Hippocampal formation (tissue), 2 donors: ENCODE results near the gene SLC5A3.

Experiments used
- DNase-seq, 2 donors: peaks; one replicate each; lab custom pipeline; 2025; lab: John Stamatoyannopoulos, UW

The SLC5A3 gene

GRCh38 chr21:34100337-34100736 lies 27.0 kb downstream of the SLC5A3 start:
- no peak for DNase-seq

DNA sequence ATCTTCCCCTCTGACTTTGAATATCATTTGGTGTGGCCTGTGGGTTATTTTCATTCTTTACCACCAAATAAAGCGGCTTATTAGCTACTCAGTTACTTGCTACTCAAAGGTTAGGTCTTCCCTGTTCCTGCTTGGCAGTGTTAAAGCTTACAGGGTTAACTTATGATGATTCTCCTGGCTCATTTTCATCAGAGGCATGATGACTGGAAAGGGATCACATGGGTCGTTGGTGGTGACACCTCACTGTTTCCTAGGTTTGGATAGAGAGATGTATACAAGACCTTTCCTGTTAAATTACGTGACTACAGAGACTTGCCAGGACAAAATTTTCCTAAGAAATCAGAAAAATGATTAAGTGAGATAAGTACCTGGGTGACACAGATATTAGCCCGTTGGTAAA lies 27.4 kb downstream of the SLC5A3 start:
- no peak for DNase-seq

DNA sequence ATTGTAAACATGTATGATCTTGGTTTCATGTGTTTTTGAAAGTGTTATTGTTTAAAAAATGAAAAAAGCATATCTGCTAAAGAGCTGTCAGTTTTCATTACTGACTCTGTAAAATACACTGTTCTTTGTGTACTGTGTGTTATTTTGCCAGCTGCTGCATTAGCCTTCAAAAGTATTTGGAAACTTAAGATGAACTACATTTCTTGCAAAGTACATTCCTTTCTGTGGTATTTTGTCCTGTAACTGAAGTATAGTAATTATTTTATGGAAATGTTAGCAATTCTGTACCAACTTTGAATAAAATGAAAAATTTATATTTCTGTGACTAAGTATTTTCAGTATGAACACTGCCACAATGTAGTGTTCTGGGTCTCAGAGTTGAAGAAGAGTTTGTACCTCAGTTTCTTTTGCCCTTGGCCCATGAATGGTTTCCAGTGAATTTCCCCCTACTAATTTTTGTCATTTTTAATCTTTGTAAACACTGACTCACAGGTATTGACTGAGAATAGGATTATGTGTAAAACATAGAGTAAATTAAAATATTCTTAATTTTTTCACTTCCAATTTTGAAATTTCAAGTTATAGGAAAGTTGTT lies 32.7 kb downstream of the SLC5A3 start:
- no peak for DNase-seq

- no peak for DNase-seq
Measured at GRCh38 chr21:34107606-34108005, 34.2 kb downstream of the SLC5A3 start.

DNA sequence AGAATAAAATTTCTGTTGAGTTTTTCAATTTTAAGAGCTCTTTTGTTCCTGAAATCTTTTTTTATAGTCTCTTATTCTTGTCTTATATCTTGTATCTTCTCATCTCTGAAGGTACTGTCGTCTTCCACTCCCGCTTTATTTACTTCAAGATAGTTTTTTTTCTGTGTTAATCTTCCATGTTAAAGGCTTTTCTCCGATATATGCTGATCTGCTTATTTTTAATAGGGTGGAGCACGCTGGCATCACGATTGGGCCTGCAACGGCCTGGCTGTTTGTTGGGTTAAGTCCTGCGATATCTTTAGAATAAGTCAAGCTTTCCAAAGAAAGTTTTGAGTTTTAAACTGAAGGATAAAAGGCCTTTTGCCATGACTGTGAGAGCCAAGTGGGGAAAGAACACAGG lies 35.7 kb downstream of the SLC5A3 start:
- DNase-seq = no peak

DNA sequence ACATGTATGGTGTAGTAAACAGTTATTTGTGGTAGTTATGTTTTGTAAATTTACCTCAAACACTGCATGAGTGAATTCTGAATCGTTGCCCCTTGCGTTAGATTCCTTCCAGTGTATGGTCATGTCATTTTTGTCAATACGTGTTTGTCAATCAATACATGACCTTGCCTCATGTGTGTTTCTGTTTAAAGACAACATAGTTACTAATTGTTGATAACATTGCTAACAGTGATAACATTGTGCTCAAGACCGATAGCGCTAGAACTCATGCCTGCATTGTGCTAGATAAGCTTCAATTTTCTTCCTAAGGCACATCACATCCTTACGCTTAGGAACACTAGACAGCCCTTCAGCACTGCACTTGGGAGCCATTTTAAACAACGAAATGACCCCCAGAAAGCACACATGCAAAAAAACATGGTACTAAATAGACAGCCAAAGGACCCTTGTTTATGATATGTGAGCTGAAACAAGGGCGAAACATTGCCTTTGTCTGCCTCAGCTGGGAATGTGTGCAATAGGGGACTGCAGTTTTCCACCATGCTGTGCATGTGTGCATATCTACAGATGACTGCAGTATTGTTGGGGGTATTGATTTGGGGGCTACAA lies 37.3 kb downstream of the SLC5A3 start:
- DNase-seq = no peak

DNA sequence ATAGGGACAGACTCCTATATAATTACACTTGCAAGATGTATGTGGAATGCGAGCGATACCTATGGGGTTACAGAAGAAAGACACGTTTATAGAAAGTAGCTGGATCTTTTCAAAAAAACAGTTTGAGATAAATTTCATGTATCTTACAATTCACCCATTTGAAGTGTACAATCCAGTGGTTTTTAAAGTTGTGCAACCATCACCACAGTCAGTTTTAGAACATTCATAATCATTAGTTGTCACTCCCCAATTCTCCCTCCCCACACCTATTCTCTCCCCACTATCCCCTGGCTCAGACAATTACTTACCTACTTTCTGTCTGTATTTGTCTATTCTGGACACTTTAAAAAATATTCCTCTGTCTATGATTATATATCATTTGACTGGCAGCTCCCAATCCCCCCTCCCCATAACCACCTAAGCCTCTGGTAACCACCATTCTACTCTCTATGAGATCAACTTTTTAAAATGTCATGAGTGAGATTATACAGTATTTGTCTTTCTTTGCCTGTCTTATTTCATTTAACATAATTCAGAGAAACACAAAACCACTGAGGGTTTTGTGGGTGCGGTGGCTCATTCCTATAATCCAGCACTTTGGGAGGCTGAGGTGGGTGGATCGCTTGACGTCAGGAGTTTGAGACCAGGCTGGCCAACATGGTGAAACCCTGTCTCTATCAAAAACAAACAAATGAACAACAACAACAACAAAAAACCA lies 39.1 kb downstream of the SLC5A3 start:
- DNase-seq = no peak

DNA sequence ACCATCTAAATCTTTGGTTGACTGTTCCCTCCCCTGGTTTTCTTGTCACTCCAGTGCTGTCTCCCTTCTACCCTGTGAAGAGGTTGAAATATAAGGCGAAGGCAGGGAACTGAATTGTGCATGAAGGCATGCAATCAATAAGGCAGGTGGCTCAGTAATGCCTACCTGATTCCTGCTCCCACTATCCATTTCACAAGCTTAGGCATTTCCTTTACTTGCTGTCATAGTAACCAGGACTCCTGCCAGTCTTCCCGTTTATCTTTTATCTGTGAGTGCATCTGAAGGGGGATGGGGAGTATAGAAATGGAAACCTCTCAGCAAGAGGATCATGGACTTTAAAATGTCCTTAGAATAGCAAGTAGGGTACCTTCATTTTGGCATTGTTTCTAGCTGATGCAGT lies 40.5 kb downstream of the SLC5A3 start:
- no peak for DNase-seq

DNA sequence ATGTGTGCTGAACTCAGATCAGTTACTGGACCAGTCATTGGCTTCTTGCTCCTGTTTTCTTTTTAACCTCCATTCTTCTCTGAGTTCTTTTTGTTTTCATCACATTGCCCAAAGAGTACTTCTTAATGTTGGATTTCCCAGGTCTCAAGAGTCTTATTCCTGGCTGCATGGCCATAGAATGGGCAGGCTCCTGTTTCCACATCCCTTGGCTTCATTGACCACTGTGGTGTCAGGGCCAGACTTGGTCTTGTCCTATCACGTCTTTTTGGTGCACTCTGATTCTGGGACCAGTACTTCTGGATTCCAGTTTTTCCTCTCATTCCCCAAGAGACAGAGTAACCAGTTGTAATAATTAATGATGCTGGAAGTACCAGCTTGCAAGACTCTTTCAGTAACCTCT lies 41.8 kb downstream of the SLC5A3 start:
- no peak for DNase-seq

- DNase-seq = no peak
Measured at GRCh38 chr21:34116569-34116968, 43.2 kb downstream of the SLC5A3 start.

DNA sequence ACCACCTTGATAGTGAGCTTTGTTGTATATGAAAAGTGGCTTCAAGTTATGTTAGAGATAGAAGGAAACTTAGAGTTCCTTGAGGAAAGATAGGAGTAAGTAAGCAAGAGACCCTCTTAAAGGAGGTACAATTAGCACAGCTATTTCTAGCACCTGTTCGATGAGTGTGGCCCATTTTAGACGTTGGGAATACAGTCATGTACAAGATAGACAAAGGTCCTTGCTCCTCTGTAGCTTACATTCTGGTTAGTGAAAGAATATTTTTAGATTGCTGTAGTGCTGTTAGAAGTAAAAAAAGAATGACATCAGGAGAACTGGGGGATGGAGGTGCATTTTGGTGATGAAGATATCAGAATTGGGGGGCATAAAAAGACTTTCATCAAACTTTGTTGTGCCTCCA lies 47.5 kb downstream of the SLC5A3 start:
- no peak for DNase-seq

GRCh38 chr21:34122047-34122446 lies 48.7 kb downstream of the SLC5A3 start:
- no peak for DNase-seq
